Panc1 (cell line): Measurements from ENCODE around the gene TMEM134. TPM values are rescaled to one million over a fixed set of nuclear protein-coding genes. Genes with fewer than 3 reads are reported as not detected.
"Not testable (repeated sequence)": the region's sequence is repeated elsewhere in the genome, so short reads cannot be mapped to it uniquely, and the experiment has no call there.

Source experiments
- ATAC-seq: fragments of 200-7000 bp; cut with Tn5 transposase; 2 replicates; pipeline ENCODE4 v1.9.1; 2020; ENCODE audit warnings: mild to moderate bottlenecking, moderate library complexity
- BruUV-seq: library from RNA; stranded (reverse); fragments of 400-500 nt; replicated peaks from 2 replicates; lab custom pipeline; 2021; lab: Mats Ljungman, UMichigan
- CTCF ChIA-PET: fragments of 300-600 bp; sonication (Branson Sonifier 250); formaldehyde crosslinking; loops from one replicate; lab custom pipeline; 2022; ENCODE audit warnings: antibody characterized with exemption; lab: Charles Lee
- POLR2A ChIA-PET: fragments of 300-600 bp; sonication (Branson Sonifier 250); formaldehyde crosslinking; loops from one replicate; lab custom pipeline; 2022; ENCODE audit warnings: antibody characterized with exemption; lab: Charles Lee
- DNase-seq: peaks from one replicate; pipeline ENCODE4 v3.0.0-alpha.2; 2010; ENCODE audit warnings: low read depth, low spot score
- H3K27ac ChIP-seq: 2 replicates; pipeline ENCODE4 v1.5.1; 2011; ENCODE audit warnings: mild to moderate bottlenecking, low read length, inconsistent platforms
- H3K27me3 ChIP-seq: fragments of 200-500 bp; sonication (Bioruptor generic); 2 replicates; pipeline ENCODE4 v1.6.0; 2014; ENCODE audit warnings: low read length, inconsistent platforms; ENCODE audit not compliant: control insufficient read depth, insufficient read depth
- H3K36me3 ChIP-seq: fragments of 200-500 bp; sonication (Bioruptor generic); 2 replicates; pipeline ENCODE4 v1.5.1; 2014; ENCODE audit warnings: inconsistent platforms, mild to moderate bottlenecking, low read length, moderate library complexity; ENCODE audit not compliant: control insufficient read depth, insufficient read depth
- H3K4me1 ChIP-seq: 2 replicates; pipeline ENCODE4 v1.5.1; 2011; ENCODE audit warnings: inconsistent platforms, mild to moderate bottlenecking, low read length, moderate library complexity; ENCODE audit not compliant: control insufficient read depth, insufficient read depth
- H3K4me3 ChIP-seq, 2 experiments: 2 replicates each; pipeline ENCODE4 v1.5.1; 2011 to 2012; ENCODE audit warnings: low read depth in 2 of 2, low read length in 2 of 2, mild to moderate bottlenecking in 2 of 2, inconsistent platforms in 1 of 2, moderate library complexity in 1 of 2
- H3K9me3 ChIP-seq: fragments of 200-500 bp; sonication (Bioruptor generic); 2 replicates; pipeline ENCODE4 v1.5.1; 2014; ENCODE audit warnings: low read depth, mild to moderate bottlenecking, inconsistent platforms, low read length, moderate library complexity; ENCODE audit not compliant: control insufficient read depth, insufficient read depth
- CTCF ChIP-seq: fragments of 450-650 bp; IDR thresholded peaks from 2 replicates; pipeline ENCODE4 v1.5.1; 2017; ENCODE audit warnings: mild to moderate bottlenecking
- POLR2AphosphoS5 ChIP-seq: IDR thresholded peaks from 2 replicates; pipeline ENCODE4 v1.6.1; 2012; ENCODE audit warnings: mild to moderate bottlenecking, low read depth, low read length, moderate library complexity
- REST ChIP-seq, 2 experiments: IDR thresholded peaks; 2 replicates each; pipeline ENCODE4 v1.6.1; 2011 to 2012; ENCODE audit warnings: low read depth in 2 of 2, control low read depth in 1 of 2, low read length in 1 of 2, mild to moderate bottlenecking in 1 of 2, moderate library complexity in 1 of 2; ENCODE audit not compliant: insufficient read depth in 1 of 2
- SIN3A ChIP-seq: IDR thresholded peaks from 2 replicates; pipeline ENCODE4 v1.6.1; 2012; ENCODE audit warnings: low read depth, mild to moderate bottlenecking, low read length, moderate library complexity, borderline replicate concordance; ENCODE audit not compliant: insufficient read depth
- TCF7L2 ChIP-seq: IDR thresholded peaks from 2 replicates; pipeline ENCODE4 v1.6.1; 2011; ENCODE audit warnings: mild to moderate bottlenecking, low read depth, low read length, inconsistent platforms
- in situ Hi-C: cut with HindIII; loops from 2 replicates; pipeline ENCODE4 v1.10.0; 2016; ENCODE audit warnings: low sequenced_read_pairs, low pct_unique_long_range_greater_than_20kb
- intact Hi-C: fragments of 100-400 bp; cut with micrococcal nuclease; formaldehyde crosslinking; loops from one replicate; pipeline ENCODE4 v1.10.0; 2022; ENCODE audit not compliant: unreplicated experiment
- total RNA-seq: library from RNA; stranded (reverse); gene quantifications from one replicate; pipeline ENCODE4 v1.2.1, GENCODE V29; 2021; ENCODE audit not compliant: unreplicated experiment

Gene TMEM134
- total RNA-seq, 1 experiment from 2014 or later, result 65.0 TPM

DNA sequence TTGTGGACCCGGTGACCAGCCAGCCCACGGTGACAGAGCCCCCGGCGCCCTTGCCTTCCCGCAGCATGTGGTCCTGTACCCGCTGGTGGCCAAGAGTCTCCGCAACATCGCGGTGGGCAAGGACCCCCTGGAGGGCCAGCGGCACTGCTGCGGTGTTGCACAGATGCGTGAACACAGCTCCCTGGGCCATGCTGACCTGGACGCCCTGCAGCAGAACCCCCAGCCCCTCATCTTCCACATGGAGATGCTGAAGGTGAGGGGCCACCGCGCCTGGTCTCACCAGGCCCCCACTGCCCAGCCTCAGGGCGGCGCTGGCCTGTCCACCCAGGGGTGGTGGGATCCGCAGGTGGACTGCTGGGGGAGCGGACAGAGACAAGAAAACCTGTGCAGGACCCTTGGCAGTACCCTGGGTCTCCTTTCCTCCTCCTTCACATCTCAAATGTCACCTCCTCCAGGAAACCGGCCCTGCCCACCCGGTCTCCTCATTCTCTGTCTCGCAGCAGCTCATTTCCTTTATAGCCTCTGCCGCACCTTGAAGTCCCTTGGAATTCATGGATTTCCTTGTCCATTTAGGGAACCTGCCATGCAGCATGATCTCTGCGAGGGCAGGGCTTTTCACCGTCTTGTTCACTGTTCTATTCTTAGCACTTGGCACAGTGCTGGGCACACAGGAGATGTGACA, 20.3 kb upstream of the TMEM134 start:
- no peaks in the 10 kb centered on the region for H3K27me3 ChIP-seq
- H3K9me3 ChIP-seq, result no peaks in the 10 kb centered on the region
- H3K4me3 ChIP-seq, result no peak overlapping the region
- no peak for ATAC-seq
- in situ Hi-C loops (no loop called here), intact Hi-C loops (no loop called here)
- H3K4me1 ChIP-seq, result peaks cover 3% of the 10 kb centered on the region; the same call in 1 of the 2 replicates
- DNase-seq, result no peak
- no TSS peak for BruUV-seq
- H3K27ac ChIP-seq, result no peak overlapping the region
- ChIA-PET CTCF (interaction anchor here (0.6 to 0.9 kb wide), 2 partner anchors 19 to 138 kb away, joined by 3 read pairs; no protein-coding TSS in a partner anchor), POLR2A (no interaction called here)
- no peaks in the 10 kb centered on the region for H3K36me3 ChIP-seq
- TF ChIP-seq REST (IDR thresholded peaks at IDR 0.05; ENCODE audit: insufficient read depth in 1 of 2, low read depth in 2 of 2, low read length in 1 of 2) (no peak), SIN3A (no peak)

DNA sequence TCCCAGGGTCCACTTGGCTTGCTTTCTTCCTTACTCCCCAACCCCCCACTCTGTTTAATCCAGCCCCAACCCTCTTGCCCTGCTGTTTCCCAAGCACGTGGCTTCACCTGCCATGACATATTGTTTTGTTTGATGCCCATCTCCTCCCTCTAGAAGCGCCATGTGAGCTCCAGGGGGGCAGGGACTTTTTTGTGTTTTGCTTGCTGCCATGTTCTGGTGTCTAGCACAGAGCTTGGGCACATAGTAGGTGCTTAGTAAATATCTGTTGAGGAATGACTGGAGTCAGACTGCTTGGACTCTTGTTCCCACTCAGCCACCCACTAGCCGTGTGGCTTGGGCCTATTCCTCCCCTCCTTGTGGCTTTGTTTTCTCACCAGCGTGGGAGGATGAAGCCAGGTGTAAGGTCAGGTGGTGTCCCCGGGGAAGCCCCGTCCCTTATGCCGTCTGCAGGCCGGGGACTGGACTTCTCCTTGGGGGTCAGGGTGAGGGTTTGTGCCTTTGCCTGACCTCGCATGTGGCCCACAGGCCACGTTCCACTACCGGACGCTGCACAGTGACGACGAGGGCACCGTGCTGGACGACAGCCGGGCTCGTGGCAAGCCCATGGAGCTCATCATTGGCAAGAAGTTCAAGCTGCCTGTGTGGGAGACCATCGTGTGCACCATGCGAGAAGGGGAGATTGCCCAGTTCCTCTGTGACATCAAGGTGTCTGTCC, 17.6 kb upstream of the TMEM134 start:
- ChIA-PET CTCF (no interaction called here), POLR2A (interaction anchor here (0.6 kb wide), 1 partner anchor 186 kb away, joined by 7 read pairs; no protein-coding TSS in a partner anchor)
- H3K27ac ChIP-seq, result no peak overlapping the region
- intact Hi-C loops (no loop called here), in situ Hi-C loops (no loop called here)
- no peaks in the 10 kb centered on the region for H3K9me3 ChIP-seq
- no peak overlapping the region for H3K4me3 ChIP-seq
- DNase-seq (no peak), ATAC-seq (no peak)
- BruUV-seq, result no TSS peak
- TF ChIP-seq POLR2AphosphoS5 (no peak), SIN3A (no peak), TCF7L2 (no peak), CTCF (no peak), REST (IDR thresholded peaks at IDR 0.05; ENCODE audit: insufficient read depth in 1 of 2, low read depth in 2 of 2, low read length in 1 of 2) (no peak)
- H3K36me3 ChIP-seq, result no peaks in the 10 kb centered on the region
- H3K27me3 ChIP-seq, result no peaks in the 10 kb centered on the region
- H3K4me1 ChIP-seq, result peaks cover 15% of the 10 kb centered on the region; the same call in 1 of the 2 replicates

DNA sequence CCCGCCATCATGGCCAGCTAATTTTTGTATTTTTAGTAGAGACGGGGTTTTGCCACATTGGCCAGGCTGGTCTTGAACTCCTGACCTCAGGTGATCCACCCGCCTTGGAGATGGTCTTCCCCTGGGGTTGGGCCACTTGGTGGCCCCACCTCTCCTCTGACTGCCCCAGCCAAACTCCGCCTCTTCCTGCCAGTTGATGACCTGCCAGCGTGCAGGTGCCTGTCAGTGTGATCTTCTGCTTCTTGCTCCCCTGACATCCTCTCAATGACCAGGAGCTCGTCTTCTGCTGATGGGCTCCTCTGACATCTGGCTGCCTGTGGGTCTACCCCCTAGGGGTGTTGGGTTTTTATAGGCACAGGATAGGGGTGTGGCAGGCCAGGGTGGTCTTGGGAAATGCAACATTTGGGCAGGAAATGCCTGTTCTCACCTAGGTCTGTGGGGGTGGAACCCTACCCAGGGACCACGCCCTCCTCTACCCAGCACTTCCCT, 16.9 kb upstream of the TMEM134 start:
- H3K27ac ChIP-seq, POLR2A ChIA-PET, CTCF ChIA-PET, H3K27me3 ChIP-seq, H3K36me3 ChIP-seq, ATAC-seq, DNase-seq, H3K9me3 ChIP-seq, H3K4me3 ChIP-seq, BruUV-seq, intact Hi-C loops, in situ Hi-C loops: not testable (repeated sequence)
- H3K4me1 ChIP-seq, result peaks cover 15% of the 10 kb centered on the region; the same call in 1 of the 2 replicates
